Activated CD4-positive, alpha-beta T cell treated with anti-CD3 and anti-CD28 coated beads for 48 hours (primary cell): Measurements from ENCODE around the gene KRT78.
A peak's percentile ranks its signal among the peaks of the same experiment; 100 is the strongest.

Experiments used
- DNase-seq: peaks from one replicate; pipeline ENCODE4 v3.0.0-alpha.2; 2020

The KRT78 gene

GRCh38 chr12:52794479-52795331, 54.1 kb downstream of the KRT78 start:
- DNase-seq = no peak

GRCh38 chr12:52792185-52793029, 56.4 kb downstream of the KRT78 start:
- DNase-seq = no peak

GRCh38 chr12:52791271-52792184, 57.3 kb downstream of the KRT78 start:
- no peak for DNase-seq

GRCh38 chr12:52790427-52791270, 58.1 kb downstream of the KRT78 start:
- DNase-seq = no peak

- DNase-seq = peak; percentile 9
Measured at GRCh38 chr12:52789637-52790426, 59.0 kb downstream of the KRT78 start.

GRCh38 chr12:52788876-52789636, 59.7 kb downstream of the KRT78 start:
- no peak for DNase-seq

GRCh38 chr12:52788192-52788875, 60.5 kb downstream of the KRT78 start:
- DNase-seq = no peak
